IMR-90 (cell line): ENCODE data around the gene ATF1.

Experiments used
- FOS ChIP-seq: fragments of 150-350 bp; IDR thresholded peaks from 2 replicates; pipeline ENCODE4 v1.6.1; 2016; ENCODE audit warnings: low read depth, low read length
- POLR2A ChIP-seq: IDR thresholded peaks from 2 replicates; pipeline ENCODE4 v1.6.1; 2012; ENCODE audit warnings: mild to moderate bottlenecking, low read depth, low read length
- RCOR1 ChIP-seq: IDR thresholded peaks from 2 replicates; pipeline ENCODE4 v1.6.1; 2012; ENCODE audit warnings: mild to moderate bottlenecking, low read length, improper control_type of control experiment; ENCODE audit not compliant: insufficient replicate concordance
- TF ChIP-seq, protein P1 (sequence below): conservative IDR thresholded peaks from 2 replicates; pipeline ENCODE4 v1.5.1; 2012; ENCODE audit warnings: mild to moderate bottlenecking, low read depth, low read length, improper control_type of control experiment

DNA sequence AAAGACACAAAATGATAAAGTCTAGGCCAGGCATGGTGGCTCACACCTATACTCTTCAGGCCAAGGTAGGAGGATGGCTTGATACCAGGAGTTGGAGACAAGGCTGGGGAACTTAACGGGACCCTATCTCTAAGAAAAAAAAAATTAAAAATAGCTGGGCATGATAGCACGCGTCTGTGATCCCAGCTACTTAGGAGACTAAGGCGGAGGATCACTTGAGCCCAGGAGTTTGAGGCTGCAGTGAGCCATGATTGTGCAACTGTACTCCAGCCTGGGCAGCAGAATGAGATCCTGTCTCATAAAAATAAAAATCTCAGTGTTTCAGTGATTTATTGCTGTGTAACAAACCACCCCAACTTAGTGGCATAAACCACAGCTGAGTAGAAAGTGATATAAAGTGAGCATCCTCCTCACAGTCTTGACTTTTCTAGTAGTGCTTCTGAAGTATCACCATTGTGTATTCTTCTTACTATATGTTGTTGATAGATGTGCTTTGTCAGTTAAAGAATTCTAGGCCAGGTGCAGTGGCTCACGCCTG lies 10.6 kb upstream of the ATF1 start:
- TF ChIP-seq FOS = no peak
- TF ChIP-seq RCOR1 = no peak
- TF ChIP-seq, protein P1, sequence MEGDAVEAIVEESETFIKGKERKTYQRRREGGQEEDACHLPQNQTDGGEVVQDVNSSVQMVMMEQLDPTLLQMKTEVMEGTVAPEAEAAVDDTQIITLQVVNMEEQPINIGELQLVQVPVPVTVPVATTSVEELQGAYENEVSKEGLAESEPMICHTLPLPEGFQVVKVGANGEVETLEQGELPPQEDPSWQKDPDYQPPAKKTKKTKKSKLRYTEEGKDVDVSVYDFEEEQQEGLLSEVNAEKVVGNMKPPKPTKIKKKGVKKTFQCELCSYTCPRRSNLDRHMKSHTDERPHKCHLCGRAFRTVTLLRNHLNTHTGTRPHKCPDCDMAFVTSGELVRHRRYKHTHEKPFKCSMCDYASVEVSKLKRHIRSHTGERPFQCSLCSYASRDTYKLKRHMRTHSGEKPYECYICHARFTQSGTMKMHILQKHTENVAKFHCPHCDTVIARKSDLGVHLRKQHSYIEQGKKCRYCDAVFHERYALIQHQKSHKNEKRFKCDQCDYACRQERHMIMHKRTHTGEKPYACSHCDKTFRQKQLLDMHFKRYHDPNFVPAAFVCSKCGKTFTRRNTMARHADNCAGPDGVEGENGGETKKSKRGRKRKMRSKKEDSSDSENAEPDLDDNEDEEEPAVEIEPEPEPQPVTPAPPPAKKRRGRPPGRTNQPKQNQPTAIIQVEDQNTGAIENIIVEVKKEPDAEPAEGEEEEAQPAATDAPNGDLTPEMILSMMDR = no peak
- TF ChIP-seq POLR2A = no peak
